GM12878 (cell line): Measurements from ENCODE around the gene APOBEC2. TPM values are rescaled to one million over a fixed set of nuclear protein-coding genes. Genes with fewer than 3 reads are reported as not detected.

Experiments
- ATAC-seq: fragments of 200-7000 bp; cut with Tn5 transposase; 3 replicates; pipeline ENCODE4 v1.9.1; 2020; ENCODE audit warnings: mild to moderate bottlenecking, moderate library complexity
- BruUV-seq: library from RNA; stranded (reverse); fragments of 400-500 nt; replicated peaks from 2 replicates; lab custom pipeline; 2021; lab: Mats Ljungman, UMichigan
- CTCF ChIA-PET: fragments of 300-600 bp; sonication (Branson Sonifier 250); formaldehyde crosslinking; extraction: SDS; loops from one replicate; lab custom pipeline; 2021; ENCODE audit warnings: inconsistent platforms; lab: Yijun Ruan, JAX
- POLR2A ChIA-PET: fragments of 350-600 bp; formaldehyde crosslinking; extraction: SDS; loops from one replicate; lab custom pipeline; 2021; ENCODE audit warnings: inconsistent platforms; lab: Charles Lee
- RAD21 ChIA-PET: fragments of 300-600 bp; sonication (Branson Sonifier 250); formaldehyde crosslinking; loops from one replicate; lab custom pipeline; 2023; ENCODE audit warnings: antibody characterized with exemption; ENCODE audit not compliant: unreplicated experiment; lab: Charles Lee
- SMC1A ChIA-PET: fragments of 300-600 bp; sonication (Branson Sonifier 250); formaldehyde crosslinking; loops from one replicate; lab custom pipeline; 2023; ENCODE audit not compliant: unreplicated experiment, uncharacterized antibody; lab: Charles Lee
- DNase-seq: peaks from one replicate; pipeline ENCODE4 v3.0.0-alpha.2; 2011; ENCODE audit warnings: low read depth, low spot score
- FAIRE-seq: peaks from 3 replicates; lab custom pipeline; 2011; peaks lifted over from hg19 to GRCh38; lab: Jason Lieb, UNC
- H2AFZ ChIP-seq: 2 replicates; pipeline ENCODE4 v1.6.0; 2011; ENCODE audit warnings: low read depth, low read length, control low read depth; ENCODE audit not compliant: control insufficient read depth
- H3K27ac ChIP-seq: 2 replicates; pipeline ENCODE4 v1.5.1; 2011; ENCODE audit warnings: control low read depth; ENCODE audit not compliant: control insufficient read depth, insufficient read depth
- H3K27me3 ChIP-seq, 2 experiments: replicated peaks in 1 of 2; 2 replicates each; pipeline versions ENCODE4 v1.6.0 to v1.6.1; 2011; ENCODE audit warnings: low read length in 1 of 2; ENCODE audit not compliant: control insufficient read depth in 2 of 2, insufficient read depth in 2 of 2
- H3K36me3 ChIP-seq, 2 experiments: 2 replicates each; pipeline ENCODE4 v1.5.1; 2011; ENCODE audit warnings: low read length in 1 of 2; ENCODE audit not compliant: control insufficient read depth in 2 of 2, insufficient read depth in 2 of 2
- H3K4me1 ChIP-seq: 2 replicates; pipeline ENCODE4 v1.6.1; 2011; ENCODE audit warnings: mild to moderate bottlenecking, low read length, moderate library complexity, mixed read lengths; ENCODE audit not compliant: control insufficient read depth, insufficient read depth
- H3K4me2 ChIP-seq: 2 replicates; pipeline ENCODE4 v1.6.0; 2011; ENCODE audit warnings: control low read depth; ENCODE audit not compliant: control insufficient read depth, insufficient read depth
- H3K4me3 ChIP-seq: fragments of 200-600 bp; sonication (generic); 2 replicates; pipeline ENCODE4 v1.5.1; 2016
- H3K79me2 ChIP-seq: 2 replicates; pipeline ENCODE4 v1.6.0; 2011; ENCODE audit warnings: low read length; ENCODE audit not compliant: control insufficient read depth, insufficient read depth
- H3K9ac ChIP-seq: 2 replicates; pipeline ENCODE4 v1.8.0; 2011; ENCODE audit warnings: low read length, control low read depth, mixed read lengths; ENCODE audit not compliant: control insufficient read depth, insufficient read depth
- H3K9me3 ChIP-seq: replicated peaks from 3 replicates; pipeline ENCODE4 v1.5.1; 2011; ENCODE audit warnings: mild to moderate bottlenecking, low read length; ENCODE audit not compliant: control insufficient read depth, insufficient read depth
- H4K20me1 ChIP-seq: 2 replicates; pipeline ENCODE4 v1.6.0; 2011; ENCODE audit not compliant: control insufficient read depth, insufficient read depth
- SREBF1 ChIP-seq: IDR thresholded peaks from 2 replicates; pipeline ENCODE4 v1.6.1; 2012; ENCODE audit warnings: mild to moderate bottlenecking, low read length
- WRNIP1 ChIP-seq: IDR thresholded peaks from 2 replicates; pipeline ENCODE4 v1.6.1; 2011; ENCODE audit warnings: low read depth, low read length, improper control_type of control experiment, borderline replicate concordance
- YY1 ChIP-seq: IDR thresholded peaks from 2 replicates; pipeline ENCODE4 v1.6.1; 2011; ENCODE audit warnings: low read depth, mild to moderate bottlenecking, low read length
- ZNF217 ChIP-seq: fragments of 450-650 bp; IDR thresholded peaks from 2 replicates; pipeline ENCODE4 v1.6.1; 2017; ENCODE audit warnings: antibody characterized with exemption, mild to moderate bottlenecking
- ZNF622 ChIP-seq: fragments of 450-650 bp; IDR thresholded peaks from 2 replicates; pipeline ENCODE4 v1.6.1; 2017; ENCODE audit warnings: mild to moderate bottlenecking, inconsistent platforms
- WGBS: methylation state at CpG from one replicate; pipeline ENCODE4 v1.1.6; 2016; ENCODE audit warnings: low lambda C conversion rate; ENCODE audit not compliant: insufficient replicate concordance, insufficient coverage; ENCODE audit errors: missing lambda C conversion rate; 5-methylcytosine and 5-hydroxymethylcytosine counted together
- in situ Hi-C: fragments of 300-500 bp; cut with MboI; formaldehyde crosslinking; loops from 9 replicates; pipeline ENCODE4 v1.14.3; 2018; ENCODE audit warnings: mixed read lengths
- intact Hi-C: fragments of 100-400 bp; cut with micrococcal nuclease; formaldehyde crosslinking; loops from one replicate; pipeline ENCODE4 v1.14.2; 2022; ENCODE audit not compliant: unreplicated experiment
- polyA plus RNA-seq, 11 experiments: library from polyadenylated mRNA; depleted of rRNA in 4 of 11; unstranded in 6 of 11; stranded (reverse) in 5 of 11; fragments of >200 nt; fragmentation: Nextera tagmentation in 4 of 11; fragmentation: Illumina TruSeq in 1 of 11; extraction: Ambion mirVana in 4 of 11; extraction: Trizol in 1 of 11; gene quantifications; 1 replicate in 1 of 11; 2 replicates in 10 of 11; pipeline versions ENCODE4 v1.2.1 to v1.2.3, GENCODE V29; 2011 to 2016; ENCODE audit warnings: inconsistent platforms in 2 of 11, missing spikeins in 2 of 11, low read depth in 1 of 11
- total RNA-seq, 4 experiments: library from RNA; depleted of rRNA in 3 of 4; stranded (reverse); fragments of >200 nt in 3 of 4; fragmentation: Illumina TruSeq in 1 of 4; extraction: Trizol in 1 of 4; gene quantifications; 2 replicates each; pipeline versions ENCODE4 v1.2.1 to v1.2.3, GENCODE V29; 2013 to 2021

APOBEC2 gene
- total and polyA plus RNA-seq, 10 of the 15 experiments (the other 5 are each of a cell fraction or from before 2014, with no cell fraction given): 0.11 to 1.4 (median 0.87) TPM; not detected in 6

- H3K9ac ChIP-seq: no peak overlapping the region
- ChIA-PET SMC1A (no interaction called here), POLR2A (no interaction called here), RAD21 (no interaction called here), CTCF (interaction anchor here (2.2 kb wide), 1 partner anchor 17 kb away, joined by 10 read pairs; the partner anchor contains the start of gene UNC5CL)
- intact Hi-C loops (no loop called here), in situ Hi-C loops (no loop called here)
- H3K36me3 ChIP-seq: no peaks in the 10 kb centered on the region
- WGBS: 70% methylated on average over 3 of the region's 3 CpGs
- H3K79me2 ChIP-seq: no peaks in the 10 kb centered on the region
- H3K4me3 ChIP-seq: no peak overlapping the region
- H2AFZ ChIP-seq: no peak overlapping the region
- H3K4me2 ChIP-seq: no peak overlapping the region
- H3K27ac ChIP-seq: no peak overlapping the region
- no TSS peak for BruUV-seq
- H3K9me3 ChIP-seq: no peaks in the 10 kb centered on the region
- peaks cover 8% of the 10 kb centered on the region for H3K4me1 ChIP-seq
- ATAC-seq (no peak), DNase-seq (no peak), FAIRE-seq (no peak)
- no peaks in the 10 kb centered on the region for H3K27me3 ChIP-seq
- no peak for TF ChIP-seq ZNF622
- no peaks in the 10 kb centered on the region; the same call in 1 of the 2 replicates for H4K20me1 ChIP-seq
Measured at GRCh38 chr6:41023114-41023513, 29.9 kb upstream of the APOBEC2 start.

GRCh38 chr6:41025966-41026530, 27.0 kb upstream of the APOBEC2 start:
- Histone ChIP-seq H3K4me3 (no peak overlapping the region), H3K4me1 (peaks cover 8% of the 10 kb centered on the region), H4K20me1 (no peaks in the 10 kb centered on the region; the same call in 1 of the 2 replicates), H3K79me2 (no peaks in the 10 kb centered on the region), H3K9me3 (no peaks in the 10 kb centered on the region), H2AFZ (no peak overlapping the region), H3K27ac (no peak overlapping the region), H3K27me3 (no peaks in the 10 kb centered on the region), H3K4me2 (no peak overlapping the region), H3K36me3 (no peaks in the 10 kb centered on the region), H3K9ac (no peak overlapping the region)
- POLR2A ChIA-PET: no interaction called here
- BruUV-seq: no TSS peak
- RAD21 ChIA-PET: no interaction called here
- intact Hi-C loops: no loop called here
- SMC1A ChIA-PET: interaction anchor here (1.5 to 3.8 kb wide), 2 partner anchors 14 to 28 kb away, joined by 3 to 13 read pairs; no protein-coding TSS in a partner anchor
- DNase-seq: no peak
- 61% methylated on average over 3 of the region's 3 CpGs for WGBS
- FAIRE-seq: no peak
- no peak for ATAC-seq
- in situ Hi-C loops: no loop called here
- CTCF ChIA-PET: interaction anchor here (2.2 to 5.0 kb wide), 5 partner anchors 11 to 44 kb away, joined by 7 to 30 read pairs (median 25); no protein-coding TSS in a partner anchor
- TF ChIP-seq WRNIP1: no peak
- no peak for TF ChIP-seq YY1
- no peak for TF ChIP-seq ZNF217
- TF ChIP-seq SREBF1: no peak
